Measurements from ENCODE around the gene ACP3. TPM values are rescaled to one million over a fixed set of nuclear protein-coding genes. Genes with fewer than 3 reads are reported as not detected.

Gene ACP3
- total RNA-seq, 1 donor from 2014 or later = not detected

- DNase-seq (ENCODE audit: low read depth in 2 of 2) = no peak
Measured at GRCh38 chr3:132315851-132316250, 1.4 kb upstream of the ACP3 start.

GRCh38 chr3:132318451-132318850 is 1.2 kb downstream of the ACP3 start:
- no peak for DNase-seq (ENCODE audit: low read depth in 2 of 2)

GRCh38 chr3:132321304-132321703 is 4.1 kb downstream of the ACP3 start:
- no peak for DNase-seq (ENCODE audit: low read depth in 2 of 2)

- DNase-seq (ENCODE audit: low read depth in 2 of 2) = no peak
Measured at GRCh38 chr3:132325103-132325606, 7.9 kb downstream of the ACP3 start.

- no peak for DNase-seq (ENCODE audit: low read depth in 2 of 2)
Measured at GRCh38 chr3:132325634-132326033, 8.4 kb downstream of the ACP3 start.

- no peak for DNase-seq (ENCODE audit: low read depth in 2 of 2)
Measured at GRCh38 chr3:132326251-132326650, 9.0 kb downstream of the ACP3 start.

- no peak for DNase-seq (ENCODE audit: low read depth in 2 of 2)
Measured at GRCh38 chr3:132332082-132332481, 14.9 kb downstream of the ACP3 start.

GRCh38 chr3:132332508-132332907 is 15.3 kb downstream of the ACP3 start:
- no peak for DNase-seq (ENCODE audit: low read depth in 2 of 2)

- no peak for DNase-seq (ENCODE audit: low read depth in 2 of 2)
Measured at GRCh38 chr3:132341746-132342145, 24.5 kb downstream of the ACP3 start.

GRCh38 chr3:132342183-132342582 is 25.0 kb downstream of the ACP3 start:
- DNase-seq (ENCODE audit: low read depth in 2 of 2) = no peak

GRCh38 chr3:132342610-132343009 is 25.4 kb downstream of the ACP3 start:
- no peak for DNase-seq (ENCODE audit: low read depth in 2 of 2)

GRCh38 chr3:132343018-132343612 is 25.9 kb downstream of the ACP3 start:
- DNase-seq (ENCODE audit: low read depth in 2 of 2) = peak; percentile 60 to 70

GRCh38 chr3:132344666-132345280 is 27.6 kb downstream of the ACP3 start:
- peak in 1 of 2 donors; percentile 12 for DNase-seq (ENCODE audit: low read depth in 2 of 2)

- DNase-seq (ENCODE audit: low read depth in 2 of 2) = peak; percentile 67 to 84
Measured at GRCh38 chr3:132346841-132347736, 29.9 kb downstream of the ACP3 start.

GRCh38 chr3:132347811-132348210 is 30.6 kb downstream of the ACP3 start:
- no peak for DNase-seq (ENCODE audit: low read depth in 2 of 2)

GRCh38 chr3:132348531-132348930 is 31.3 kb downstream of the ACP3 start:
- DNase-seq (ENCODE audit: low read depth in 2 of 2) = no peak

- no peak for DNase-seq (ENCODE audit: low read depth in 2 of 2)
Measured at GRCh38 chr3:132350814-132351213, 33.6 kb downstream of the ACP3 start.

- no peak for DNase-seq (ENCODE audit: low read depth in 2 of 2)
Measured at GRCh38 chr3:132351222-132351806, 34.1 kb downstream of the ACP3 start.

- DNase-seq (ENCODE audit: low read depth in 2 of 2) = peak; percentile 66 to 75
Measured at GRCh38 chr3:132352556-132353143, 35.4 kb downstream of the ACP3 start.

- DNase-seq (ENCODE audit: low read depth in 2 of 2) = no peak
Measured at GRCh38 chr3:132354916-132355702, 37.9 kb downstream of the ACP3 start.

- DNase-seq (ENCODE audit: low read depth in 2 of 2) = no peak
Measured at GRCh38 chr3:132356568-132356967, 39.4 kb downstream of the ACP3 start.
